COLO668 (cell line): ENCODE data around the gene CES2.
"Not testable (repeated sequence)": the region's sequence is repeated elsewhere in the genome, so short reads cannot be mapped to it uniquely, and the experiment has no call there.

Experiments used
- DNase-seq: peaks from one replicate; lab custom pipeline; 2025; ENCODE audit not compliant: unreplicated experiment; lab: John Stamatoyannopoulos, UW

CES2 gene

GRCh38 chr16:66976746-66977145, 41.4 kb downstream of the CES2 start:
- peak; percentile 17 for DNase-seq

- peak; percentile 88 for DNase-seq
Measured at GRCh38 chr16:66977341-66978113, 42.2 kb downstream of the CES2 start.

- no peak for DNase-seq
Measured at GRCh38 chr16:66979011-66979717, 43.8 kb downstream of the CES2 start.

- no peak for DNase-seq
Measured at GRCh38 chr16:66983033-66983432, 47.7 kb downstream of the CES2 start.

- no peak for DNase-seq
Measured at GRCh38 chr16:66984892-66985311, 49.6 kb downstream of the CES2 start.

- no peak for DNase-seq
Measured at GRCh38 chr16:66986559-66986958, 51.2 kb downstream of the CES2 start.

- DNase-seq: no peak
Measured at GRCh38 chr16:66988197-66988788, 53.0 kb downstream of the CES2 start, which contains the start of gene CES4A. TSS of gene CES4A (plus strand) at chr16:66988589. CDS start at chr16:66988773, 184 bp downstream.

GRCh38 chr16:66991545-66992077, 56.3 kb downstream of the CES2 start:
- no peak for DNase-seq

GRCh38 chr16:66993558-66993957, 58.2 kb downstream of the CES2 start:
- DNase-seq: not testable (repeated sequence)
